ENCODE results near the gene HNRNPH2.

The HNRNPH2 gene

DNA sequence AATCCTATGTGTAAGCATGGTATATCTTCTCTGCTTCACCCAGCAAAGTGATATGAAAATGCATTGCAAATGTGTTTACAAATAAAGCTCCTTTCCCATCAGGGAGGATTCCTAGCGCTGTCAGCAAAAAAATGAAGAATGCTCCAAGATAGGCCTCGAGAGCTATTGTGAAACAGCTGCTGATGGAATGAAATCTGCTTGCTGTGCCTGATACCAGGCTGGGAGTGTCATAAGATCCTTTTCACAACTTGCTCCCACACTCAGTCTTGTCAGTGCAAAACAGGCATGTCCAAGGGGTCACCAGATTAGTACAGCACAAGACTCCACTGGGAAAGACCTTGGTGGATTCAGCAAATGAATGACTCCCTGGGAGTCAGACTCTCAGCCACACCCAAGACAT is 34.1 kb downstream of the HNRNPH2 start:
- TF ChIP-seq, protein P1, sequence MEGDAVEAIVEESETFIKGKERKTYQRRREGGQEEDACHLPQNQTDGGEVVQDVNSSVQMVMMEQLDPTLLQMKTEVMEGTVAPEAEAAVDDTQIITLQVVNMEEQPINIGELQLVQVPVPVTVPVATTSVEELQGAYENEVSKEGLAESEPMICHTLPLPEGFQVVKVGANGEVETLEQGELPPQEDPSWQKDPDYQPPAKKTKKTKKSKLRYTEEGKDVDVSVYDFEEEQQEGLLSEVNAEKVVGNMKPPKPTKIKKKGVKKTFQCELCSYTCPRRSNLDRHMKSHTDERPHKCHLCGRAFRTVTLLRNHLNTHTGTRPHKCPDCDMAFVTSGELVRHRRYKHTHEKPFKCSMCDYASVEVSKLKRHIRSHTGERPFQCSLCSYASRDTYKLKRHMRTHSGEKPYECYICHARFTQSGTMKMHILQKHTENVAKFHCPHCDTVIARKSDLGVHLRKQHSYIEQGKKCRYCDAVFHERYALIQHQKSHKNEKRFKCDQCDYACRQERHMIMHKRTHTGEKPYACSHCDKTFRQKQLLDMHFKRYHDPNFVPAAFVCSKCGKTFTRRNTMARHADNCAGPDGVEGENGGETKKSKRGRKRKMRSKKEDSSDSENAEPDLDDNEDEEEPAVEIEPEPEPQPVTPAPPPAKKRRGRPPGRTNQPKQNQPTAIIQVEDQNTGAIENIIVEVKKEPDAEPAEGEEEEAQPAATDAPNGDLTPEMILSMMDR (IDR thresholded peaks at IDR 0.05; ENCODE audit: insufficient read depth, low read length, poor library complexity, severe bottlenecking), result no peak
- Histone ChIP-seq H3K36me3 (ENCODE audit: control insufficient read depth, insufficient read depth, low read length) (no peaks in the 10 kb centered on the region; the same call in 1 of the 2 replicates), H3K4me3 (replicated peaks; ENCODE audit: low read depth, low read length) (no peak overlapping the region), H3K27me3 (replicated peaks; ENCODE audit: control insufficient read depth, insufficient read depth, low read length) (no peaks in the 10 kb centered on the region)
- DNase-seq (ENCODE audit: extremely low read depth, insufficient read length), result no peak

DNA sequence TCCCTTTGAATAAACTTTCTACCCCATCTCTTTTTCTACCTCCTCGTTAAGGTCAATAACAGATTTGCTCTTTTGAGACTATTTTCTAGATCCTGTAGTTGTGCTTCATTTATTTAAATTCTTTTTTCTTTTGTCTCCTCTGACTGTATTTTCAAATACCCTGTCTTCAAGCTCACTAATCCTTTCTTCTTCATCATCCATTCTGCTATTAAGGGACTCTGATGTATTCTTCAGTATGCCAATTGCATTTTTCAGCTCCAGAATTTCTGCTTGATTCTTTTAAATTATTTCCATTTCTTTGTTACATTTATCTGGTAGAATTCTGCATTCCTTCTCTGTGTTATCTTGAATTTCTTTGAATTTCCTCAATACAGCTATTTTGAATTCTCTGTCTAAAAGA is 41.3 kb downstream of the HNRNPH2 start:
- no peaks in the 10 kb centered on the region for H3K36me3 ChIP-seq (ENCODE audit: control insufficient read depth, insufficient read depth, low read length)
- no peak overlapping the region for H3K4me3 ChIP-seq (replicated peaks; ENCODE audit: low read depth, low read length)
- TF ChIP-seq, protein P1 (IDR thresholded peaks at IDR 0.05; ENCODE audit: insufficient read depth, low read length, poor library complexity, severe bottlenecking), result no peak
- DNase-seq (ENCODE audit: extremely low read depth, insufficient read length), result no peak
- no peaks in the 10 kb centered on the region for H3K27me3 ChIP-seq (replicated peaks; ENCODE audit: control insufficient read depth, insufficient read depth, low read length)

- no peak for DNase-seq (ENCODE audit: extremely low read depth, insufficient read length)
- no peaks in the 10 kb centered on the region for H3K27me3 ChIP-seq (replicated peaks; ENCODE audit: control insufficient read depth, insufficient read depth, low read length)
- TF ChIP-seq, protein P1 (IDR thresholded peaks at IDR 0.05; ENCODE audit: insufficient read depth, low read length, poor library complexity, severe bottlenecking), result no peak
- no peaks in the 10 kb centered on the region for H3K36me3 ChIP-seq (ENCODE audit: control insufficient read depth, insufficient read depth, low read length)
- H3K4me3 ChIP-seq (replicated peaks; ENCODE audit: low read depth, low read length), result no peak overlapping the region
Measured at GRCh38 chrX:101450085-101450484, 42.1 kb downstream of the HNRNPH2 start.

- DNase-seq (ENCODE audit: extremely low read depth, insufficient read length), result no peak
- TF ChIP-seq, protein P1 (IDR thresholded peaks at IDR 0.05; ENCODE audit: insufficient read depth, low read length, poor library complexity, severe bottlenecking), result no peak
- no peaks in the 10 kb centered on the region for H3K27me3 ChIP-seq (replicated peaks; ENCODE audit: control insufficient read depth, insufficient read depth, low read length)
Measured at GRCh38 chrX:101450961-101451360, 42.9 kb downstream of the HNRNPH2 start.

DNA sequence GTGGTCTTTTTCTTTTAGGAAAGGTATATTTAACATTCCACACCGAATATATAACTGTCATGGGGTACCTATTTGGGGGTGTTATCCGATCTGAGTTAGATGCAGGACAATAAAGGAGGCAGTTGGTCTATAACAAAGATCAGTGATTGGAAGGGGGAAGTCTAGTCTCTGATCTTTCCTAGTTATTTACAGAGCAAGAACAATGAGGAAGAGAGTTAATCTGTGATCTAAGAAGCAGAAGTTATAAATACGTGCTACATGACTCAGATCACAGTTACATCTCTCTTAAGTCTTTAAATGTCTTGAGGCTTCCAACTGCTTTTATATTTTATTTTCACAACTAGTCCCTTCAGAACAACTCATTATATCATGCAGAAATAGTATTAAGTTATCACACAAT is 44.0 kb downstream of the HNRNPH2 start:
- no peaks in the 10 kb centered on the region for H3K27me3 ChIP-seq (replicated peaks; ENCODE audit: control insufficient read depth, insufficient read depth, low read length)
- H3K4me3 ChIP-seq (replicated peaks; ENCODE audit: low read depth, low read length), result no peak overlapping the region
- TF ChIP-seq, protein P1 (IDR thresholded peaks at IDR 0.05; ENCODE audit: insufficient read depth, low read length, poor library complexity, severe bottlenecking), result no peak
- H3K36me3 ChIP-seq (ENCODE audit: control insufficient read depth, insufficient read depth, low read length), result no peaks in the 10 kb centered on the region
- DNase-seq (ENCODE audit: extremely low read depth, insufficient read length), result no peak

More at GRCh38 chrX:101450961-101451360, 42.9 kb downstream of the HNRNPH2 start:
- Histone ChIP-seq H3K36me3 (ENCODE audit: control insufficient read depth, insufficient read depth, low read length) (no peaks in the 10 kb centered on the region), H3K4me3 (replicated peaks; ENCODE audit: low read depth, low read length) (no peak overlapping the region)

DNA sequence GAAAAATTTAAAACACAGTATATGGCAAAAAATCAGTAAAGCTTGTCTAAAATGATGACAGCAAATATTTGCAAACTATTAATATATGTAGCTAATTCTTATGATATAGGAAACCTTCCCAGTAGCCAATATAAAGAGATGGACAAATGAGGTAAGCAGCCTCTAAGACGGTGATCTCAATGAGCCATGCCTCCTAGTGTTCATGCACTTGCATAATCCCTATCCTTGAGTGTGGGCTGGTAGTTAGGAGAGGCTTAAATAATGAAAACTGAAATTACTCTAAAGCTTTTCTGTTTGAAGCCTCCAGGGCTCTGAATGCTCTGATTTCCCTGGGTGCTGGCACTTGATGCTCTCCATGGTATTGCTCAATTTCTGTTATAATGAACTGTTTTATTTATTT is 52.6 kb downstream of the HNRNPH2 start:
- no peak for DNase-seq (ENCODE audit: extremely low read depth, insufficient read length)
- H3K4me3 ChIP-seq (replicated peaks; ENCODE audit: low read depth, low read length), result no peak overlapping the region
- TF ChIP-seq, protein P1 (IDR thresholded peaks at IDR 0.05; ENCODE audit: insufficient read depth, low read length, poor library complexity, severe bottlenecking), result no peak
- H3K36me3 ChIP-seq (ENCODE audit: control insufficient read depth, insufficient read depth, low read length), result no peaks in the 10 kb centered on the region
- no peaks in the 10 kb centered on the region for H3K27me3 ChIP-seq (replicated peaks; ENCODE audit: control insufficient read depth, insufficient read depth, low read length)

All from GM06990 (cell line).